Colonic mucosa (tissue), 4 donors: ENCODE measurements around the gene VHLL. TPM values are rescaled to one million over a fixed set of nuclear protein-coding genes. Genes with fewer than 3 reads are reported as not detected.

Source experiments
- DNase-seq: peaks from one replicate; pipeline ENCODE4 v3.0.0-alpha.2; 2020
- H3K27ac ChIP-seq: fragments of 200-600 bp; one replicate; pipeline ENCODE4 v1.8.0; 2021
- H3K27me3 ChIP-seq: fragments of 200-600 bp; one replicate; pipeline ENCODE4 v1.8.0; 2021
- H3K36me3 ChIP-seq: fragments of 200-600 bp; one replicate; pipeline ENCODE4 v1.8.0; 2021
- H3K4me1 ChIP-seq: fragments of 200-600 bp; one replicate; pipeline ENCODE4 v1.8.0; 2021; ENCODE audit warnings: mild to moderate bottlenecking
- H3K4me3 ChIP-seq: fragments of 200-600 bp; one replicate; pipeline ENCODE4 v1.8.0; 2021
- H3K9ac ChIP-seq, 2 donors: one replicate each; pipeline ENCODE4 v1.7.0; 2013; ENCODE audit warnings: control low read depth in 2 of 2, low read depth in 2 of 2, low read length in 2 of 2
- H3K9me3 ChIP-seq: fragments of 200-600 bp; one replicate; pipeline ENCODE4 v1.8.0; 2021
- CTCF ChIP-seq: fragments of 200-600 bp; IDR thresholded peaks from one replicate; pipeline ENCODE4 v1.8.0; 2022; ENCODE audit warnings: antibody characterized with exemption, mild to moderate bottlenecking
- intact Hi-C: fragments of 100-400 bp; cut with DNase I; formaldehyde crosslinking; loops from one replicate; pipeline ENCODE4 v1.14.1; 2022
- total RNA-seq, 2 donors: library from RNA; stranded (reverse); fragmentation: NEBNext Ultra II Directional in 1 of 2; extraction: Animal tissue kit (Norgen Biotek cat#: 25700) in 1 of 2; gene quantifications; one replicate each; pipeline ENCODE4 v1.2.1, GENCODE V29; 2021
- donor health status: healthy.
- donor health status: DM: no; HTN: no; CAD: no.
- donor health status: DM: no; HTN: no; CAD: no.

Gene VHLL
- total RNA-seq, 2 donors from 2014 or later, result not detected

- no peak for TF ChIP-seq CTCF
- Histone ChIP-seq H3K9ac (no peak overlapping the region), H3K4me1 (no peaks in the 10 kb centered on the region), H3K27ac (no peak overlapping the region), H3K36me3 (peaks cover 34% of the 10 kb centered on the region), H3K27me3 (no peaks in the 10 kb centered on the region), H3K9me3 (no peaks in the 10 kb centered on the region), H3K4me3 (no peak overlapping the region)
- no peak for DNase-seq
- intact Hi-C loops, result no loop called here
Measured at GRCh38 chr1:156253634-156254033, 45.5 kb downstream of the VHLL start.

GRCh38 chr1:156251527-156251926 lies 47.6 kb downstream of the VHLL start:
- Histone ChIP-seq H3K27ac (no peak overlapping the region), H3K27me3 (no peaks in the 10 kb centered on the region), H3K36me3 (peaks cover 31% of the 10 kb centered on the region), H3K9me3 (no peaks in the 10 kb centered on the region), H3K4me3 (no peak overlapping the region), H3K9ac (no peak overlapping the region), H3K4me1 (no peaks in the 10 kb centered on the region)
- no peak for TF ChIP-seq CTCF
- no peak for DNase-seq
- intact Hi-C loops, result no loop called here

GRCh38 chr1:156249593-156249992 lies 49.5 kb downstream of the VHLL start:
- Histone ChIP-seq H3K9ac (no peak overlapping the region), H3K36me3 (peaks cover 31% of the 10 kb centered on the region), H3K4me3 (no peak overlapping the region), H3K4me1 (peaks cover 9% of the 10 kb centered on the region), H3K27me3 (peaks cover 13% of the 10 kb centered on the region), H3K9me3 (no peaks in the 10 kb centered on the region), H3K27ac (no peak overlapping the region)
- no peak for DNase-seq
- no peak for TF ChIP-seq CTCF
- intact Hi-C loops, result no loop called here

Other genes with a start within 250 kb of the VHLL start
- gene UBQLN4, start 245.5 kb downstream of the VHLL start, total RNA-seq, result 10 to 100 TPM; 23.2 to 43.4 TPM
- gene LAMTOR2, start 244.5 kb downstream of the VHLL start, total RNA-seq, result 10 to 100 TPM; 69.4 to 83.9 TPM
- 100 to 1,000 TPM; 213 TPM for gene RAB25, start 238.1 kb downstream of the VHLL start, total RNA-seq
- 1 to 10 TPM; 1.6 to 3.7 TPM for gene MEX3A, start 216.8 kb downstream of the VHLL start, total RNA-seq
- gene LMNA, start 184.6 kb downstream of the VHLL start, total RNA-seq, result 100 to 1,000 TPM; 414 to 610 TPM
- 1 to 10 TPM; 4.5 to 5.6 TPM for gene SEMA4A, start 145.7 kb downstream of the VHLL start, total RNA-seq
- gene SLC25A44, start 105.2 kb downstream of the VHLL start, total RNA-seq, result 10 to 100 TPM; 23.6 to 26.8 TPM
- gene PMF1, start 86.3 kb downstream of the VHLL start, total RNA-seq, result 10 to 100 TPM; 44.4 to 49.4 TPM
- 1 to 10 TPM; 1.2 to 2.2 TPM for gene BGLAP, start 57.1 kb downstream of the VHLL start, total RNA-seq
- gene PAQR6, start 51.3 kb downstream of the VHLL start, total RNA-seq, result 1 to 10 TPM; 1.1 to 2.9 TPM
- 100 to 1,000 TPM in 1 of 2 donors, 10 to 100 TPM in 1; 65.2 to 107 TPM for gene SMG5, start 16.5 kb downstream of the VHLL start, total RNA-seq
- 1 to 10 TPM; 2.9 to 7.0 TPM for gene TMEM79, start 15.0 kb downstream of the VHLL start, total RNA-seq
- gene GLMP, start 3.6 kb downstream of the VHLL start, total RNA-seq, result 10 to 100 TPM; 31.8 to 46.2 TPM
- 100 to 1,000 TPM; 125 to 294 TPM for gene CCT3, start 39.0 kb upstream of the VHLL start, total RNA-seq
- gene TSACC, start 39.2 kb upstream of the VHLL start, total RNA-seq, result not detected
- under 1 TPM in 1 of 2 donors, not detected in 1; 0.12 TPM for gene RHBG, start 69.9 kb upstream of the VHLL start, total RNA-seq
- gene MEF2D, start 201.5 kb upstream of the VHLL start, total RNA-seq, result 10 to 100 TPM; 32.3 to 49.9 TPM